HEK293 (cell line): ENCODE data around the gene PSPC1.

Experiments used
- CTCF ChIA-PET: fragments of 350-600 bp; formaldehyde crosslinking; extraction: SDS; loops from one replicate; lab custom pipeline; 2021; ENCODE audit warnings: antibody characterized with exemption; lab: Yijun Ruan, JAX
- POLR2A ChIA-PET: fragments of 300-600 bp; formaldehyde crosslinking; extraction: SDS; loops from one replicate; lab custom pipeline; 2020; ENCODE audit warnings: antibody characterized with exemption, inconsistent platforms; lab: Yijun Ruan, JAX
- H3K27ac ChIP-seq: fragments of 200-500 bp; sonication (Bioruptor generic); 2 replicates; pipeline ENCODE4 v1.5.1; 2014; ENCODE audit warnings: low read depth, low read length, control low read depth, inconsistent platforms; ENCODE audit errors: extremely low read depth
- H3K36me3 ChIP-seq, 2 experiments: fragments of 200-500 bp in 1 of 2; sonication (Bioruptor generic) in 1 of 2; 1 replicate in 1 of 2; 2 replicates in 1 of 2; pipeline ENCODE4 v1.5.1; 2014 to 2017; ENCODE audit warnings: inconsistent platforms in 2 of 2, low read length in 2 of 2; ENCODE audit not compliant: control insufficient read depth in 2 of 2, insufficient read depth in 1 of 2
- H3K4me1 ChIP-seq: fragments of 200-500 bp; sonication (Bioruptor generic); 2 replicates; pipeline ENCODE4 v1.5.1; 2014; ENCODE audit warnings: mild to moderate bottlenecking, low read length, inconsistent platforms; ENCODE audit not compliant: control insufficient read depth, insufficient read depth
- H3K4me3 ChIP-seq: 2 replicates; pipeline ENCODE4 v1.5.1; 2011; ENCODE audit warnings: low read depth, mild to moderate bottlenecking, control low read depth, low read length, moderate library complexity
- H3K9me3 ChIP-seq: fragments of 200-500 bp; sonication (Bioruptor generic); 2 replicates; pipeline ENCODE4 v1.5.1; 2014; ENCODE audit warnings: low read depth, low read length, inconsistent platforms; ENCODE audit not compliant: control insufficient read depth, insufficient read depth
- IKZF3 ChIP-seq: fragments of 450-650 bp; IDR thresholded peaks from 2 replicates; pipeline ENCODE4 v1.5.0; 2018; ENCODE audit warnings: missing biosample characterization, mild to moderate bottlenecking, missing genetic modification characterization, moderate library complexity
- KLF17 ChIP-seq: fragments of 450-650 bp; formaldehyde crosslinking; IDR thresholded peaks from 2 replicates; pipeline ENCODE4 v1.5.1; 2016; ENCODE audit warnings: missing biosample characterization, missing genetic modification characterization
- MEIS1 ChIP-seq: sonication (generic); formaldehyde crosslinking; IDR thresholded peaks from 2 replicates; pipeline ENCODE4 v1.8.1; 2022; ENCODE audit warnings: missing genetic modification reagents, mild to moderate bottlenecking, borderline replicate concordance
- ZFP37 ChIP-seq: fragments of 450-650 bp; formaldehyde crosslinking; IDR thresholded peaks from 2 replicates; pipeline ENCODE4 v1.5.1; 2016; ENCODE audit warnings: missing biosample characterization, missing genetic modification characterization
- ZNF146 ChIP-seq: fragments of 450-650 bp; formaldehyde crosslinking; IDR thresholded peaks from 2 replicates; pipeline ENCODE4 v1.5.1; 2016; ENCODE audit warnings: missing biosample characterization, missing genetic modification characterization
- ZNF350 ChIP-seq: fragments of 450-650 bp; formaldehyde crosslinking; IDR thresholded peaks from 2 replicates; pipeline ENCODE4 v1.5.0; 2017; ENCODE audit warnings: missing biosample characterization, mild to moderate bottlenecking, missing genetic modification characterization
- ZNF366 ChIP-seq: fragments of 450-650 bp; formaldehyde crosslinking; conservative IDR thresholded peaks from 2 replicates; pipeline ENCODE4 v1.5.1; 2016; ENCODE audit warnings: missing biosample characterization, missing genetic modification characterization
- ZNF510 ChIP-seq: fragments of 450-650 bp; formaldehyde crosslinking; IDR thresholded peaks from 2 replicates; pipeline ENCODE4 v1.5.1; 2018; ENCODE audit warnings: mild to moderate bottlenecking, missing genetic modification characterization, missing biosample characterization; ENCODE audit not compliant: insufficient replicate concordance
- ZNF544 ChIP-seq: fragments of 450-650 bp; formaldehyde crosslinking; IDR thresholded peaks from 2 replicates; pipeline ENCODE4 v1.5.0; 2017; ENCODE audit warnings: missing biosample characterization, missing genetic modification characterization
- ZNF596 ChIP-seq: fragments of 450-650 bp; IDR thresholded peaks from 2 replicates; pipeline ENCODE4 v1.5.0; 2018; ENCODE audit warnings: missing biosample characterization, mild to moderate bottlenecking, missing genetic modification characterization, moderate library complexity
- ZNF792 ChIP-seq: fragments of 450-650 bp; formaldehyde crosslinking; IDR thresholded peaks from 2 replicates; pipeline ENCODE4 v1.5.1; 2016; ENCODE audit warnings: missing biosample characterization, missing genetic modification characterization
- TF ChIP-seq, protein P1 (sequence below): fragments of 450-650 bp; formaldehyde crosslinking; IDR thresholded peaks from 2 replicates; pipeline ENCODE4 v1.5.1; 2016; ENCODE audit warnings: missing biosample characterization, missing genetic modification characterization
- TF ChIP-seq, protein P2 (sequence below): fragments of 450-650 bp; IDR thresholded peaks from 2 replicates; pipeline ENCODE4 v1.5.1; 2018; ENCODE audit warnings: missing biosample characterization, missing genetic modification characterization
- TF ChIP-seq, protein P3 (sequence below): fragments of 450-650 bp; formaldehyde crosslinking; IDR thresholded peaks from 2 replicates; pipeline ENCODE4 v1.5.1; 2016; ENCODE audit warnings: missing biosample characterization, missing genetic modification characterization, low read depth

PSPC1 gene

DNA sequence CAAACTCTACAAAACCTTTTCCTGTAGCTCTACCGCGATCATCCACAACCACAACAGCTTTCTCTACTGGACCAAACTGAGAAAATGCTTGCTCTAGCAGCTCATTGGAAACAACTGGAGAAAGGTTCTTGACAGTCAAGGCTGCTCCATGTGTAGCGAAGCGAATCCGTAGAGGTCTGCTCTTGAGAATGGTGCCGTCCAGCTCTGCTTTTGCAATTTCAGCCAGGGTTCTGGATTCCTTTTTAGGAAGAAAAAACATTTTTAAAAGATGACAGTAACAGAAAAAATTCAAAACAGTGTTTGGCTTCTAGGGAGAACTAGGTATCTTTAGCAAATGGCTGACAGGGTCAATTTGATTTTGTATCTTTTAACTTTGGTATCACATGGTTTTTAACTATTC is 10.4 kb downstream of the PSPC1 start:
- CTCF ChIA-PET = interaction anchor here (0.6 kb wide), 1 partner anchor 23 kb away, joined by 4 read pairs; no protein-coding TSS in a partner anchor
- Histone ChIP-seq H3K36me3 (peaks cover 27 to 65% of the 10 kb centered on the region in 2 experiments), H3K27ac (no peak overlapping the region), H3K4me3 (no peak overlapping the region), H3K4me1 (no peaks in the 10 kb centered on the region), H3K9me3 (no peaks in the 10 kb centered on the region)
- POLR2A ChIA-PET = no interaction called here
- TF ChIP-seq ZNF596 (no peak), ZNF510 (tag by site-specific recombination) (no peak), ZFP37 (tag by site-specific recombination) (no peak)

DNA sequence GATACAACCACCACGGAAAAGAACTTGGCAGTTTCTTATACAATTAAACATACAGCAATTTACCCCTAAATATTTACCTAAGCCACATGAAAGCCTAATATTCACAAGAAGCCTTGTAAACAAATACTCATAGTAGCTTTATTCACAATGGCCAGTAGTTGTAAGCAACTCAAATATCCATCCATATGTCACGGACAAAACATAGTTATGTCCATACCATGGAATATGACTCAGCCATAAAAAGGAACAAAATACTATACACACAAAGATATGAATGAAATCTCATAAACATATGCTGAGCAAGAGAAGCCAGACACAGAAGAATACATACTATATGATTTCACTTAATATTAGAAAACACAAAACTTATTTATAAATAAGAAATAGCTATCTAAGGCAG is 12.9 kb downstream of the PSPC1 start:
- peaks cover 31 to 70% of the 10 kb centered on the region in 2 experiments for H3K36me3 ChIP-seq
- TF ChIP-seq ZNF366 (no peak), ZNF146 (tag by site-specific recombination) (peak; percentile 60; the same call in 1 of the 2 replicates)
- no peak overlapping the region for H3K27ac ChIP-seq
- H3K9me3 ChIP-seq = no peaks in the 10 kb centered on the region
- ChIA-PET POLR2A (no interaction called here), CTCF (interaction anchor here (0.6 kb wide), 1 partner anchor 11 kb away, joined by 4 read pairs; no protein-coding TSS in a partner anchor)
- no peak overlapping the region for H3K4me3 ChIP-seq
- H3K4me1 ChIP-seq = no peaks in the 10 kb centered on the region

DNA sequence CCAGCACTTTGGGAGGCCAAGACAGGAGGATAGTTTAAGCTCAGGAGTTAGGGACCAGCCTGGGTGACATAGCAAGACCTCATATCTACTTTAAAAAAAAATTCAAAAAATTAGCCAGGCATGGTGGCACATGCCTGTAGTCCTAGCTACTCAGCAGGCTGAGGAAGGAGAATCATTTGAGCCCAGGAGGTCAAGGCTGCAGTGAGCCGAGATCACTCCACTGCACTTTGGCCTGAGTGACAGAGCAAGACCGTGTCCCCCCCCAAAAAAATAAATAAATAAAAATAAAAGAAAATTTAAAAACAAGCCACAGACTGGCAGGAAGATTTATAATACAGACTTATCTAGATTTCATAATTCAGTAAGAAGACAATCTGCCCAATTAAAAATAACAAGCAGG is 14.8 kb downstream of the PSPC1 start:
- Histone ChIP-seq H3K4me1 (no peaks in the 10 kb centered on the region), H3K4me3 (no peak overlapping the region), H3K27ac (no peak overlapping the region), H3K36me3 (peaks cover 25 to 76% of the 10 kb centered on the region in 2 experiments), H3K9me3 (no peaks in the 10 kb centered on the region)
- ChIA-PET CTCF (interaction anchor here (0.7 kb wide), 1 partner anchor 203 kb away, joined by 3 read pairs; no protein-coding TSS in a partner anchor), POLR2A (no interaction called here)
- TF ChIP-seq ZNF544 (tag by site-specific recombination) (no peak), ZNF792 (tag by site-specific recombination) (no peak), ZNF366 (no peak), IKZF3 (tag by site-specific recombination) (no peak), KLF17 (tag by site-specific recombination) (no peak), MEIS1 (CRISPR knock-in tag) (no peak), ZNF350 (tag by site-specific recombination) (no peak)
- TF ChIP-seq, protein P1, sequence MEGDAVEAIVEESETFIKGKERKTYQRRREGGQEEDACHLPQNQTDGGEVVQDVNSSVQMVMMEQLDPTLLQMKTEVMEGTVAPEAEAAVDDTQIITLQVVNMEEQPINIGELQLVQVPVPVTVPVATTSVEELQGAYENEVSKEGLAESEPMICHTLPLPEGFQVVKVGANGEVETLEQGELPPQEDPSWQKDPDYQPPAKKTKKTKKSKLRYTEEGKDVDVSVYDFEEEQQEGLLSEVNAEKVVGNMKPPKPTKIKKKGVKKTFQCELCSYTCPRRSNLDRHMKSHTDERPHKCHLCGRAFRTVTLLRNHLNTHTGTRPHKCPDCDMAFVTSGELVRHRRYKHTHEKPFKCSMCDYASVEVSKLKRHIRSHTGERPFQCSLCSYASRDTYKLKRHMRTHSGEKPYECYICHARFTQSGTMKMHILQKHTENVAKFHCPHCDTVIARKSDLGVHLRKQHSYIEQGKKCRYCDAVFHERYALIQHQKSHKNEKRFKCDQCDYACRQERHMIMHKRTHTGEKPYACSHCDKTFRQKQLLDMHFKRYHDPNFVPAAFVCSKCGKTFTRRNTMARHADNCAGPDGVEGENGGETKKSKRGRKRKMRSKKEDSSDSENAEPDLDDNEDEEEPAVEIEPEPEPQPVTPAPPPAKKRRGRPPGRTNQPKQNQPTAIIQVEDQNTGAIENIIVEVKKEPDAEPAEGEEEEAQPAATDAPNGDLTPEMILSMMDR (tag by site-specific recombination) = no peak
- TF ChIP-seq, protein P2, sequence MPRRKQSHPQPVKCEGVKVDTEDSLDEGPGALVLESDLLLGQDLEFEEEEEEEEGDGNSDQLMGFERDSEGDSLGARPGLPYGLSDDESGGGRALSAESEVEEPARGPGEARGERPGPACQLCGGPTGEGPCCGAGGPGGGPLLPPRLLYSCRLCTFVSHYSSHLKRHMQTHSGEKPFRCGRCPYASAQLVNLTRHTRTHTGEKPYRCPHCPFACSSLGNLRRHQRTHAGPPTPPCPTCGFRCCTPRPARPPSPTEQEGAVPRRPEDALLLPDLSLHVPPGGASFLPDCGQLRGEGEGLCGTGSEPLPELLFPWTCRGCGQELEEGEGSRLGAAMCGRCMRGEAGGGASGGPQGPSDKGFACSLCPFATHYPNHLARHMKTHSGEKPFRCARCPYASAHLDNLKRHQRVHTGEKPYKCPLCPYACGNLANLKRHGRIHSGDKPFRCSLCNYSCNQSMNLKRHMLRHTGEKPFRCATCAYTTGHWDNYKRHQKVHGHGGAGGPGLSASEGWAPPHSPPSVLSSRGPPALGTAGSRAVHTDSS (tag by site-specific recombination) = no peak
- TF ChIP-seq, protein P3, sequence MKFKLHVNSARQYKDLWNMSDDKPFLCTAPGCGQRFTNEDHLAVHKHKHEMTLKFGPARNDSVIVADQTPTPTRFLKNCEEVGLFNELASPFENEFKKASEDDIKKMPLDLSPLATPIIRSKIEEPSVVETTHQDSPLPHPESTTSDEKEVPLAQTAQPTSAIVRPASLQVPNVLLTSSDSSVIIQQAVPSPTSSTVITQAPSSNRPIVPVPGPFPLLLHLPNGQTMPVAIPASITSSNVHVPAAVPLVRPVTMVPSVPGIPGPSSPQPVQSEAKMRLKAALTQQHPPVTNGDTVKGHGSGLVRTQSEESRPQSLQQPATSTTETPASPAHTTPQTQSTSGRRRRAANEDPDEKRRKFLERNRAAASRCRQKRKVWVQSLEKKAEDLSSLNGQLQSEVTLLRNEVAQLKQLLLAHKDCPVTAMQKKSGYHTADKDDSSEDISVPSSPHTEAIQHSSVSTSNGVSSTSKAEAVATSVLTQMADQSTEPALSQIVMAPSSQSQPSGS (tag by site-specific recombination) = no peak
